HEK293 (cell line): ENCODE results near the gene DMAC2.

Experiments
- BCL6B ChIP-seq: fragments of 450-650 bp; formaldehyde crosslinking; IDR thresholded peaks from 2 replicates; pipeline ENCODE4 v1.5.1; 2017; ENCODE audit warnings: missing biosample characterization, missing genetic modification characterization
- GLIS1 ChIP-seq: fragments of 450-650 bp; formaldehyde crosslinking; IDR thresholded peaks from 2 replicates; pipeline ENCODE4 v1.5.1; 2016; ENCODE audit warnings: missing biosample characterization, missing genetic modification characterization
- KLF17 ChIP-seq: fragments of 450-650 bp; formaldehyde crosslinking; IDR thresholded peaks from 2 replicates; pipeline ENCODE4 v1.5.1; 2016; ENCODE audit warnings: missing biosample characterization, missing genetic modification characterization
- KLF7 ChIP-seq: fragments of 450-650 bp; formaldehyde crosslinking; IDR thresholded peaks from 2 replicates; pipeline ENCODE4 v1.5.1; 2016; ENCODE audit warnings: missing biosample characterization, missing genetic modification characterization, borderline replicate concordance
- KLF9 ChIP-seq: fragments of 450-650 bp; formaldehyde crosslinking; IDR thresholded peaks from 2 replicates; pipeline ENCODE4 v1.5.1; 2016; ENCODE audit warnings: missing biosample characterization, missing genetic modification characterization, low read depth
- PRDM6 ChIP-seq: fragments of 450-650 bp; formaldehyde crosslinking; IDR thresholded peaks from 2 replicates; pipeline ENCODE4 v1.5.1; 2017; ENCODE audit warnings: missing biosample characterization, missing genetic modification characterization
- SP2 ChIP-seq: fragments of 450-650 bp; formaldehyde crosslinking; IDR thresholded peaks from 2 replicates; pipeline ENCODE4 v1.5.1; 2016; ENCODE audit warnings: missing biosample characterization, missing genetic modification characterization
- ZBTB20 ChIP-seq: fragments of 450-650 bp; formaldehyde crosslinking; IDR thresholded peaks from 2 replicates; pipeline ENCODE4 v1.5.1; 2016; ENCODE audit warnings: missing biosample characterization, missing genetic modification characterization
- ZBTB48 ChIP-seq: fragments of 450-650 bp; formaldehyde crosslinking; IDR thresholded peaks from 2 replicates; pipeline ENCODE4 v1.5.1; 2016; ENCODE audit warnings: missing biosample characterization, missing genetic modification characterization
- ZBTB8A ChIP-seq: fragments of 450-650 bp; formaldehyde crosslinking; IDR thresholded peaks from 2 replicates; pipeline ENCODE4 v1.5.1; 2016; ENCODE audit warnings: missing biosample characterization, missing genetic modification characterization
- ZIC2 ChIP-seq: fragments of 450-650 bp; formaldehyde crosslinking; IDR thresholded peaks from 2 replicates; pipeline ENCODE4 v1.5.1; 2016; ENCODE audit warnings: missing biosample characterization, missing genetic modification characterization
- ZNF140 ChIP-seq: fragments of 450-650 bp; formaldehyde crosslinking; IDR thresholded peaks from 2 replicates; pipeline ENCODE4 v1.5.1; 2016; ENCODE audit warnings: missing biosample characterization, missing genetic modification characterization
- ZNF16 ChIP-seq: fragments of 450-650 bp; formaldehyde crosslinking; IDR thresholded peaks from 2 replicates; pipeline ENCODE4 v1.5.1; 2016; ENCODE audit warnings: low read depth, missing biosample characterization, missing genetic modification characterization
- ZNF175 ChIP-seq: fragments of 450-650 bp; formaldehyde crosslinking; IDR thresholded peaks from 2 replicates; pipeline ENCODE4 v1.5.1; 2016; ENCODE audit warnings: missing biosample characterization, missing genetic modification characterization
- ZNF19 ChIP-seq: fragments of 450-650 bp; formaldehyde crosslinking; IDR thresholded peaks from 2 replicates; pipeline ENCODE4; 2016; ENCODE audit warnings: missing biosample characterization, missing genetic modification characterization, low read depth
- ZNF221 ChIP-seq: fragments of 450-650 bp; formaldehyde crosslinking; IDR thresholded peaks from 2 replicates; pipeline ENCODE4 v1.5.1; 2017; ENCODE audit warnings: missing biosample characterization, missing genetic modification characterization, borderline replicate concordance
- ZNF366 ChIP-seq: fragments of 450-650 bp; formaldehyde crosslinking; conservative IDR thresholded peaks from 2 replicates; pipeline ENCODE4 v1.5.1; 2016; ENCODE audit warnings: missing biosample characterization, missing genetic modification characterization
- ZNF398 ChIP-seq: fragments of 450-650 bp; formaldehyde crosslinking; IDR thresholded peaks from 2 replicates; pipeline ENCODE4 v1.5.1; 2017; ENCODE audit warnings: missing biosample characterization, missing genetic modification characterization
- ZNF423 ChIP-seq: fragments of 450-650 bp; formaldehyde crosslinking; IDR thresholded peaks from 2 replicates; pipeline ENCODE4 v1.5.1; 2016; ENCODE audit warnings: missing biosample characterization, missing genetic modification characterization
- ZNF514 ChIP-seq: fragments of 450-650 bp; formaldehyde crosslinking; IDR thresholded peaks from 2 replicates; pipeline ENCODE4 v1.5.1; 2016; ENCODE audit warnings: missing biosample characterization, missing genetic modification characterization
- ZNF518A ChIP-seq: fragments of 450-650 bp; formaldehyde crosslinking; conservative IDR thresholded peaks from 2 replicates; pipeline ENCODE4 v1.5.1; 2016; ENCODE audit warnings: low read depth, missing biosample characterization, missing genetic modification characterization
- ZNF600 ChIP-seq: fragments of 450-650 bp; formaldehyde crosslinking; IDR thresholded peaks from 2 replicates; pipeline ENCODE4 v1.5.1; 2016; ENCODE audit warnings: missing biosample characterization, missing genetic modification characterization
- ZNF610 ChIP-seq: fragments of 450-650 bp; formaldehyde crosslinking; IDR thresholded peaks from 2 replicates; pipeline ENCODE4 v1.5.1; 2016; ENCODE audit warnings: missing biosample characterization, missing genetic modification characterization, borderline replicate concordance
- ZNF626 ChIP-seq: fragments of 450-650 bp; sonication (Bioruptor Pico); formaldehyde crosslinking; IDR thresholded peaks from 2 replicates; pipeline ENCODE4 v1.5.1; 2018; ENCODE audit warnings: missing biosample characterization, missing genetic modification characterization, inconsistent platforms
- ZNF692 ChIP-seq: fragments of 450-650 bp; formaldehyde crosslinking; IDR thresholded peaks from 2 replicates; pipeline ENCODE4 v1.5.1; 2016; ENCODE audit warnings: missing biosample characterization, missing genetic modification characterization
- ZNF76 ChIP-seq: fragments of 450-650 bp; formaldehyde crosslinking; IDR thresholded peaks from 2 replicates; pipeline ENCODE4; 2016; ENCODE audit warnings: low read depth, missing biosample characterization, missing genetic modification characterization, borderline replicate concordance
- ZNF791 ChIP-seq: fragments of 450-650 bp; formaldehyde crosslinking; IDR thresholded peaks from 2 replicates; pipeline ENCODE4 v1.5.1; 2016; ENCODE audit warnings: missing biosample characterization, missing genetic modification characterization
- ZXDB ChIP-seq: fragments of 450-650 bp; formaldehyde crosslinking; IDR thresholded peaks from 2 replicates; pipeline ENCODE4 v1.5.1; 2016; ENCODE audit warnings: missing biosample characterization, missing genetic modification characterization

DMAC2 gene

DNA sequence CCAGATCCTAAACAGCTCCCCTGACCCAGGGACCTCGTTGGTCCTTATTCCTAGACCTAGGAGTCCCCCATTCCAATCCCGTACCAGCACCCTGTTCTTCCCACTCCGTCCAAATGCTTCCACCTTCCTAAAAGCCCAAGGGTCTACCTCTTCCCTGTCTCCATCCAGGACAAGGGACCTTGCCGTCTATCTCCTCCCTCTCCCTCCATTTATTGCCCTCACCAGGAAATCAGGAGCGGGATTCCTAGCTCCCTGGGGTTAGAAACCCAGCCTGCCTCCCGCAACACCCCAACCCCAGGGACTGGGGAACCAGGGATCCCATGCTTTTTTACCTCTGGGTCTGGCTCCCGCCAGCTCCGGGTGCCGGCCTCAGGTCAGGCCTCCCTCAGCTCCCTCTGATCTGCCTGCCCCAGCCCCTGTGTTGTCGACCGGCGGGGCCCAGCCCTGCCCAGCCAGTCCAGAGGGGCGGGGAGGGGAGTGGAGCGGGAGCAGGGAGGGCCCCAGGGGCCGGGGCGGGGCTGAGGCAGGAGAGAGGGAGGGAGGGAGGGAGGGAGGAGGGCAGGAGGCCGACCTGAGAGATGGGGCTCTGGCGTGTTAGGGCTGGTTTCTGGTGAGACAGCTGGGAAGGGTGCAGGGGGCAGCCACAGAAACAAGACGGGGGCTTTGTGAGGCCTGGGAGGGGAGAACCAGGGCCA is 12.6 kb downstream of the DMAC2 start, which contains the start of gene B3GNT8 (continued):
- TF ChIP-seq ZNF692 (peak; percentile 88), ZBTB20 (peak; percentile 93), ZNF221 (tag by site-specific recombination) (no peak), ZXDB (tag by site-specific recombination) (peak; percentile 81), ZNF626 (tag by site-specific recombination) (no peak), ZNF16 (tag by site-specific recombination) (no peak; the same call in 1 of the 2 replicates), KLF7 (0 out of 2 replicates have a peak, but pooled peaks have one; percentile 38), ZNF398 (tag by site-specific recombination) (peak; percentile 79), ZNF19 (no peak), ZIC2 (peak; percentile 35; the same call in 1 of the 2 replicates), ZNF514 (tag by site-specific recombination) (no peak), KLF9 (peak; percentile 61), PRDM6 (no peak), SP2 (peak; percentile 59), ZNF140 (no peak), ZBTB48 (tag by site-specific recombination) (peak; percentile 91), ZNF423 (tag by site-specific recombination) (no peak), KLF17 (tag by site-specific recombination) (0 out of 2 replicates have a peak, but pooled peaks have one; percentile 5), ZNF518A (tag by site-specific recombination) (no peak), ZNF175 (tag by site-specific recombination) (no peak), ZNF366 (no peak), ZNF600 (tag by site-specific recombination) (peak; percentile 58), BCL6B (no peak), ZNF791 (tag by site-specific recombination) (no peak), GLIS1 (tag by site-specific recombination) (peak; percentile 49), ZNF76 (tag by site-specific recombination) (no peak), ZBTB8A (tag by site-specific recombination) (no peak), ZNF610 (tag by site-specific recombination) (no peak)
